Activated CD4-positive, alpha-beta T cell treated with anti-CD3 and anti-CD28 coated beads, Interleukin-2, amount 50 U/mL, for 1 hour (primary cell): ENCODE measurements around the gene VIPR2.
"Not testable (repeated sequence)": the region's sequence is repeated elsewhere in the genome, so short reads cannot be mapped to it uniquely, and the experiment has no call there.

Source experiments
- DNase-seq: peaks from one replicate; pipeline ENCODE4 v3.0.0-alpha.2; 2020

The VIPR2 gene

DNA sequence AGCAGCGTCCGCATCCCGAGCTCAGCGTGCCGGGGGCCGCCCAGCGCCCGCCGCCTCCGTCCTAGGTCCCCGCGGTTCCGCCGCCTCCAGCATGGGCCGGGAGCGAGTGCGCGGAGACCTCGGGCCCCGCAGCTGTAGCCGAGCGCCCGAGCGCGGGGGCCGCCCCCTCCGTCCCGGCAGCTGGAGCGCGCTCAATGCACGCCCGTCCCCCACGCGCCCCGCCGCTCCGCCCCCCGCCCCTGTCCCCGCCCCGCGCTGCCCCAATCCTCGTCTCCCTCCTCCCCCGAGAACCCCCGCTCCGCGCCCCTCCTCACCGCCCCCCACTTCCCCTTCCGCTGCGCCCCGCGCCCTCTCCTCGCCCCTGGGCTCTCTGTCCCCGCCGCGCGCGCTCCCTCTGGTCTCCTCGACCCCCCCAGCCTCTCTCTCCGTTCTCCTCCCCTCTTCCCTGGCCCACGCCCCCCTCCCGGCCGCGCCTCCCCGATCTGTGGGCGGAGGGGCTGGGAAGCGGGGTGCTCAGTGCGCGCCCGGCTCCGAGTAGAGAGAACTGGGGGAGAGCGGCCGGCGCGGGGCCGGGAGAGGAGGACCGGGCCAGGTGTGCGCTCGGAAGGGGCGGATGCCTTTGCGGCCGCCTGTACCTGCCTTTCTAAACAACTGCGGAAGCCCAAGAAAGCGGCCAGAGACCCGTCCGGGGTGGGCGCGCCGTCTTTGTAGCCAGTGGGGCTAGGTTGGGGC is at the start of gene VIPR2:
VIPR2 (minus strand) TSS at position 110 of the 732 bp plus-strand sequence; CDS start at position 14, 96 bp downstream.
- DNase-seq = no peak

GRCh38 chr7:159193543-159194090 is 49.0 kb upstream of the VIPR2 start:
- DNase-seq = no peak

DNA sequence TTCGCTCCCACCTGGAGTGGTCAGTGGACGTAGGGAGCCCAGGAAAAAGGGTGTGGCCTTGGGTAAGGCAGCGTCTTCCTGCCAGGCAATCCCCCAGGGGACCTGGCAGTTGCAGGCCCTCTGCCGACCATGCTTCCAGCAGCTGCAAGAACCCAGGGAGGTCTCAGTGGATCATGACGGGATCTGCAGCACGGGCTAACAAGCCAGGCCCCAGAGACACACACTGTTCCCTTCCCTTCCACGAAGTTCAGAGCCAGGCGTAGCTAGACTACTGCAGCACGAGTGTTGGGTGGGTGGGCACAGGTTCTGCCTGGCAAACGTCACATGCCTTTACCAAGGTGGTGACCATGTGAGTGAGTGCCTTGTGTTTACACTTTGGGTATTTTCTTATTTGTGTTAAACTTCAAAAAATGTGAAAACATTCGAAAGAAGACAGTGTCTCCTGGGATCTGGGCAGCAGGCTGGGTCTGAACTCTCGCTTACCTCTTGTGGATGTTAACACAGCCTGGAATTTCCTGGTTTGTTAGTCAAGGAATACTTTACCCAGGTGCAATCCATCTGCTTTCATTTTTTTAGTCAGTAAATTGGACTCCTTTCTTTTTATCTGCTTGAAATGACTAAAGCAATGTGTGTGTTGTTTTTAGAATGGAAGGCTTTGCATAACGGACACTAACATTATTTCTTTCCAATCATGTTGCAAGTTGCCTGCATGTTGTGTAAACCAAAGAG is 48.2 kb upstream of the VIPR2 start:
- no peak for DNase-seq

- DNase-seq = no peak
Observed at GRCh38 chr7:159192013-159192412, 47.3 kb upstream of the VIPR2 start.

DNA sequence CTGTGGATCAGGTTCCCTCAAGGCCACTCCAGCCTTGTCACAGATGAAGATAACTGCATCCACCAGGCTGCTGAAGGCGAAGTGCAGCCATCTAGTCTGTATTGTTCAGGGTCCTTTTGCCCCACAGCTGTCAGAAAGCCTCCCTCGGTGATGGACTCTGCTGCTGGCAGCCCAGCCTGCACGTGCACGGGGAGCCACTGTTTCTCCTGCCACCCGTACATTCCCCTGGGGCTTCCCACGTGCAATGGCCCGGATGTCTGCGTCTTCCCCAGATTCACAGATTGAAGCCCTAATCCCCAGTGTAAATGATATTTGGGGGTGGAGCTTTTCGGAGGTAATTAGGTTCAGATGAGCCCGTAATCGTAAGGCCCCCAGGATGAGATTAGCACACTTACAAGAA is 46.6 kb upstream of the VIPR2 start:
- no peak for DNase-seq

DNA sequence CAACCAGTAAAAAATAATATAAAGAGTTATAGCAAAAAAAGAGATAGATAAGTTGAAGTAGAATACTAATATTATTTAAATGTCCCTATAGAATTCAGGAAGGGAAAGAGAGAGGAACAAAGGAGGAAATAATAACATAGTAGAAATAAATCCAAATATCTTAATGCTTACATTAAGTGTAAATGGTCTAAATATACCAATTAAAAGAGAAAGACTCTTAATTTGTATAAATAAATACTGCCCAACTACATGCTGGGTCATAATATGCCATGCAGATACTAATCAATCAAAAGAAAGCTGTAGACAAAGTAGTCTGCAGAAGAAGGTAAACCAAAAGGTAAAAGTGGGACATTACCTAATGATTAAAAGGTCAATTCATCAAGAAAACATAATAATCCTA is 43.3 kb upstream of the VIPR2 start:
- DNase-seq = no peak

DNA sequence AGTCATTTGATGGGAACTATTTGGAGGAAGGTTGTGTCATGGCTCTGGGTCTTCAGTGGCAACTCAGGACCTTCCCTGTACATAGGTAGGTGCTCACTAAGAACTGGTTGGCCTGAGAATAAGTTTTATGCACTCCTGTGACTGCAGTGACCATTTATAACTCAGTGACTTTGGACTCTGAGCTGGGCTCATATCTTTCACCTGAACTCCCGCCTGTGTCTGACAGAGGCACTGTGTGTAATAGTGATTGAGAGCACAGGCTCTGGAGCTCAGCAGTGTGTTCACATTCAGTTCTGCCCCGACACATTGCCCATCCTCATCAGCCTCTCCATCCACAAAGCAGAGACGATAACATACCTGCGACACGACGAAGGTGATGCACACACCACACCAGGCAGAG is 34.6 kb upstream of the VIPR2 start:
- DNase-seq = no peak

DNA sequence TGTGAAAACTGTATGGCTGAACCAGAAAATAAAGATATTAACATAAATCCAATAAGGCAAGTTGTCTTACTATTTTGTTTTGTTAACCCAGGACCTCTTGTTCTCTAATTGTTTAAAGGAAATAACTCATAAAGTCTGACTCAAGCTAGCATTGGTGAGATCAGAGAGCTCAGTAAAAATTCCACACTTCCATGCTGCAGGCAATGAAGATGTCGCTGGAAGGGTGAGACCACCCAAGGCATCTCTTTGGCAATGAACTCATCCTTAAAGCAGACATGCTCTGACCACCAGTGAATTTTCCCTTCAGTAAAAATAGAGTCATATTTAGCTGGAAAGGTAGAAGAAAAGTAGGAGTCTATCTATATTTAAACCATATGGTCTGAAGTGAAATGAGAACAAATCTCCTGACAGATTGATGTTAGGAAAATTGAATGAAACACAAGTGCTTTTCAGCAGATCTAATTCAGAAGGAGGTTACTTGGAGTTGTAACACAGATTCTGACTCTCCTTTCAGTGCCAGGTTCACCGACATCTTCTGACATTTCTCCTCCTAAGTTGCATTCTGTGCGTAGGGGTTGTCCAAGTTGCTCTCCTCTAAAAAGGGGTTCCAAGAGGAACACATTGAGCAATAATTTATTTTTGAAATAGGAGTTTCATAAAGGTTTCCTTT is 32.8 kb upstream of the VIPR2 start:
- DNase-seq = no peak

DNA sequence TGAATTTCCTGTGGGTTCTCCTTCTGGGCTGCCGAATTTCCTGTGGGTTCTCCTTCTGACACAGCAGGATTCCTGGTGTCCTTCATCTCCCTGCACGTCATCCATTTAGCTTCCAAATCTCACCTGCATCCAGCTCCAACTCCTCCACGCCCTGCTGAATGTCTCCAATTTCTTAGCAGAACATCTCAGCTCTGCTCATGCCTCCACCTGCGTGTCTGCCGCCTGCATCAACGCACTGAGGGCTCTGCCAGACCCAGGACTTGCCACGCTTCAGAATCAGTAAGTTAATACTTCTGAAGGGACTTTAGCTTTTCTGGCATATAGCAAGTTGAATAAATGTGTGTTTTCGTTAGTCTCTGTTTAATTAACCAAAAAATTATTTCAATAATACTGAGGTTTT is 31.1 kb upstream of the VIPR2 start:
- no peak for DNase-seq

- DNase-seq = not testable (repeated sequence)
Observed at GRCh38 chr7:159175100-159175499, 30.4 kb upstream of the VIPR2 start.

- no peak for DNase-seq
Observed at GRCh38 chr7:159172400-159172799, 27.7 kb upstream of the VIPR2 start.

GRCh38 chr7:159169391-159169790 is 24.7 kb upstream of the VIPR2 start:
- no peak for DNase-seq

DNA sequence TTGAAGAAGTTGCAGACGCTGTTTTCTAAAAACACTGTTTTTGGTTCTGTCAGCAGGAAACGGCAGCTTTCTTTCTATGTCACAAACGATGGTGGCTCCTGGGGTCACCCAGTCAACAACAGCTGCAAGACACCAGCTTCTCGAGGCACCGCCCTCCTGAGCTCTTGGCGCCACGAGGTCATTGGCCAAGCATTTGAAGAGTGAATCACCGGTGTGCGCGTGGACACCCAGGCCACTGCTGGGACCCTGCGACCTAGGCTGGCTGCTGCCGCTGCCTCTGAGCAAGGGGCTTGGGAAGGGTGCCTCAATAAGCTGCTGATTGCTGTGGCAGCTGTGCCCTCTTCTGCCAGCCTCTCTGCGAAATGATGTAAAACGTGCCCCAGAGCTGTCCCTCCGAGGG is 22.5 kb upstream of the VIPR2 start:
- no peak for DNase-seq

GRCh38 chr7:159166530-159166929 is 21.9 kb upstream of the VIPR2 start:
- DNase-seq = no peak

DNA sequence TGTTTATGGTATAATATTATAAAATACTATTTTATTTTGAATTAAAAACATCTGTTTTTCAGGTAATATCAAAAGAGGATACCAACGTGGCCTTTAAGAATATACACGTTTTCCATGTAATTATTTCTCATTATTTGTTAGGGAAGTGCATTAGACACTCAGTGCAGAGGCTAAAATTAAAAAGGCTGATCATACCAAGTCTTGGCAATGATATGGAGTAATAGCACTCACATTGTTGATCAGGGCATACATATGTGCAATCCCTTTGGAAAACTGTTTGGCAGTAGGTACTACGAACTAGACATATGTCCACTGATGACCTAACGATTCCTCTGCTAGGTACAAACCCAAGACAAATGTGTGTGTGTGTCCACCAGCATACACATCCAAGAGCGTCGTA is 20.7 kb upstream of the VIPR2 start:
- DNase-seq = no peak

DNA sequence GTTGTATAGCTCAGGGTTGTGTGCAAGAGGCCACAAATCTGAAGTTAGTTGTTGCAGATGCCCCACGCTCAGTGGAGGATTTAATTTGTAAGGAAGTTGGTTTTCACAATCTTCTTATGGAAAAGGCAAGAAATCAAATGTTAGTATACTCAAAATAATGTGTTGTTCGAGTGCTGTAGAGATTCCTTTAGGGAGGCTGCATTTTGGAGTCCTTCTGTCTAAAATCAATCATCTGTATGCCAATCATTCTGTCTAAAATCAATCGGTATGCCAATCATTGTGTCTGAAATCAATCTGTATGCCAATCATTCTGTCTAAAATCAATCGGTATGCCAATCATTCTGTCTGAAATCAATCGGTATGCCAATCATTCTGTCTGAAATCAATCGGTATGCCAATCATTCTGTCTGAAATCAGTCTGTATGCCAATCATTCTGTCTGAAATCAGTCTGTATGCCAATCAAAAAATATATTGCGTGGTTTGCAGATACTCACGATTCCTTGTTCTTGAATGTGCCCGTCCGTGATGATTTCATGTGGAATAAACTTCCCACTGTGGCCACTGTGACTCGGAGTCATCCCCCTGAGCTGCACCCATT is 19.1 kb upstream of the VIPR2 start:
- DNase-seq = not testable (repeated sequence)

DNA sequence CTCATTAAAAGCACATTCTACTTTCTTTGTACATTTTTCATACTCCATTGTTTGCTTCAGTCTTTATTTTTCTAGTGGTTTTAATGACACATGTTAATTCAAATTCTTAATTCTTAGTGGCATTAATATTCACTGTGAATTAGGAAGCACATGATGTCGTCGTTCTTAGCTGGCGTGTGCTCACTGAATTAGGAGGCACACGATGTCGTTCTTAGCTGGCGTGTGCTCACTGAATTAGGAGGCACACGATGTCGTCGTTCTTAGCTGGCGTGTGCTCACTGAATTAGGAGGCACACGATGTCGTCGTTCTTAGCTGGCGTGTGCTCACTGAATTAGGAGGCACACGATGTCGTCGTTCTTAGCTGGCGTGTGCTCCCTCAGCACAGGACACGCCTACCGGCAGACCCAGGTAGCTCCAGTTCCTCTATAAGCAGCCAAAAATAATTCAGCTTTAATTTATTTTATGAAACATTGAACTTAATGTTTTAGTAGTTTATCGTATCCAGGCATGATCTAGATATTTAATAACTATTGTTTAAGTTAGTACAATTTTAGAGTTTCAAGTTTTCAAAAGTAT is 17.5 kb upstream of the VIPR2 start:
- not testable (repeated sequence) for DNase-seq

DNA sequence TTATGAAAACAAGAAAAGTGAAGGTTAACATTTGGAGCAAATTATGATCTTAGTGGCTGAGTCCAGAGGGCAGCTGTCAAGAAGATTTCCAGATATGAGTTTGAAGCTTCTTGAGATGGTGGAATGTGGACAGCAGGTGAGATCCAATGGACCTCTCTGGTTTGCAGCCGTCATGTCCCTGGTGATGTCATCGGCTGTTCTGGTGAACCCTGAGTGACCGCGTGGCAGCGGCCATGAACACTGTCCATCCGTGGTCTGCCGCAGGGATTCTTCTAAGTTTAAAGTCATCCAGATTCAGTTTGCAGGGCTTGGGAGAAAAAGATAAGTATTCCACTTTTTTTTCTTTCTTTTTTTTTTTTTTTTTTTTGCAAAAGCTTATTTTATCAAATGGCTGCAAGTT is 15.8 kb upstream of the VIPR2 start:
- no peak for DNase-seq

DNA sequence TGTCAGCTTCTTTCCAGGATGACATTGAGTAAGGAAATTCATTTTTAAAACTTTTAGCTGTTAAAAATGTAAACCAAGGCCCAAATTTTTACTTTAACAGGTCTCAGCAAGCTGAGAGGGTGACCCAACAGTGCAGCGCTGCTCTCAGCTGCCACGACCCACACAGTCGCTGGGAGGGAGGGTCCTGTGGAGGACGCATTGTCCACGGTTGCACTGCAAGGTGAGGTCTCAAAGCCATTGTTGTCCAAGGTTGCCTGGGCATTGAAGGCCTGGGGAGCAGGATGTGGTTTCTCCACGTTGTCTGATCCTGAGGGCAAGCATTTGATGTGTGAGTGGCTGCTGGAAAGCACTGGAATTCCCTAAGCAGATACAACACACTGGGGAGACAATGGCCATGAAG is 15.1 kb upstream of the VIPR2 start:
- no peak for DNase-seq

DNA sequence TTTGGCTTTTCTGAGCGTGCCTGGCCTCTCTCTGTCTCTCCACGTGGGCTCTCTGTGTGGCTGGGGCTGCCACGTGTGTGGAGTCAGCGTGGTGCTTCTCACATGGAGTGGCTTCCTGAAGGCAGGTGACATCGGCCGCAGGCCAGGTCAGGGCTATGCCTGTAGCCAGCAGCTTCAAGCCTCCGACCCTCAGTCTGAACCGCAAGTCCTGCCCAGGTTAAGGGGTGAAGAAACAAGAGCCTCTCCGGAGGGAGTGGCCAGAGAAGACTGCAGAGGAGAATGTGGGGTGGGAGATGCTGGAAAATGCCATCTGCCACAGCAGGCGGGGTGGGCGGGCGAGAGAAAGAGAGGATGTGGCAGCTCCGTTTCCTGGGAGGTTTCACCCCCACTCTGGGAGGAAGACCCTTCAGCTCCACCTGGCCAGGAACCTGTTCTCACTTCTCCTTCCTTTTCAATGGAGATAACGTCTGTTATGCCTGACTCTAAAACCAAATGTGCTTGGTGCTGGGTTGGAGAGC is 14.3 kb upstream of the VIPR2 start:
- no peak for DNase-seq

- DNase-seq = no peak
Observed at GRCh38 chr7:159158125-159158887, 13.6 kb upstream of the VIPR2 start.

DNA sequence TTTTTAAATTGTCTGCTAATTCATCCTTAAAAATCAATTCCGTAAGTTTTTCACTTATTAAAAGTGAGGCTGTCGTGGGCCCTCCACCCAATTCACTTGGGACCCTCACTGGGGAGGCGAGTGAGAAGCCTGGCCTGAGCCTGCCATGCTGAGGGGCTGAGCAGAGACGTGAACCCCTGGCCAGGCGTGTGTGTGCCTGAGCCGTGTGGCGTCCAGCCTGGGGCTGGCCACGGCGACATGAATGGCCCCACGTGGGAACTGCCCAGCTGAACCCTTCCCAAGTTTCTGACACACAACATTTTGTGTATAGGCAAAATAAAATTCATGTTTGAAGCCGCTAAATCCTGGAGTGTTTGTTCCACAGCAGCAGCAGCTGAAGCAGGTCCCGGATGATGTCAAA is 13.0 kb upstream of the VIPR2 start:
- no peak for DNase-seq
